Measurements from ENCODE around the gene ZNF253.
"Not testable (repeated sequence)": the region's sequence is repeated elsewhere in the genome, so short reads cannot be mapped to it uniquely, and the experiment has no call there.

ZNF253 gene

GRCh38 chr19:19900139-19900728, 34.6 kb downstream of the ZNF253 start:
- Histone ChIP-seq H3K9ac (ENCODE audit: low read length) (peak overlapping the region; percentile 73; the same call in 1 of the 2 replicates), H2AFZ (ENCODE audit: low read length) (peak overlapping the region; percentile 93), H3K9me2 (replicated peaks; ENCODE audit: insufficient read depth, low read length) (no peaks in the 10 kb centered on the region), H3K4me3 (ENCODE audit: low read length) (peak overlapping the region; percentile 93), H3K36me3 (replicated peaks; ENCODE audit: insufficient read depth, low read length) (no peaks in the 10 kb centered on the region; the same call in 1 of the 2 replicates), H3K79me2 (ENCODE audit: low read length) (peaks cover 36% of the 10 kb centered on the region), H4K20me1 (ENCODE audit: insufficient read depth, low read length) (no peaks in the 10 kb centered on the region), H3F3A (ENCODE audit: insufficient read depth, low read length) (peaks cover 11% of the 10 kb centered on the region), H3K4me1 (ENCODE audit: low read length) (no peaks in the 10 kb centered on the region), H3K27ac (ENCODE audit: low read length) (peak overlapping the region; percentile 72; the same call in 1 of the 2 replicates), H3K27me3 (replicated peaks; ENCODE audit: insufficient read depth, low read length) (no peaks in the 10 kb centered on the region), H3K9me3 (replicated peaks; ENCODE audit: insufficient read depth, low read length) (no peaks in the 10 kb centered on the region), H3K4me2 (ENCODE audit: low read depth, low read length) (peak overlapping the region; percentile 61)
- DNase-seq = no peak
- TF ChIP-seq, protein P1, sequence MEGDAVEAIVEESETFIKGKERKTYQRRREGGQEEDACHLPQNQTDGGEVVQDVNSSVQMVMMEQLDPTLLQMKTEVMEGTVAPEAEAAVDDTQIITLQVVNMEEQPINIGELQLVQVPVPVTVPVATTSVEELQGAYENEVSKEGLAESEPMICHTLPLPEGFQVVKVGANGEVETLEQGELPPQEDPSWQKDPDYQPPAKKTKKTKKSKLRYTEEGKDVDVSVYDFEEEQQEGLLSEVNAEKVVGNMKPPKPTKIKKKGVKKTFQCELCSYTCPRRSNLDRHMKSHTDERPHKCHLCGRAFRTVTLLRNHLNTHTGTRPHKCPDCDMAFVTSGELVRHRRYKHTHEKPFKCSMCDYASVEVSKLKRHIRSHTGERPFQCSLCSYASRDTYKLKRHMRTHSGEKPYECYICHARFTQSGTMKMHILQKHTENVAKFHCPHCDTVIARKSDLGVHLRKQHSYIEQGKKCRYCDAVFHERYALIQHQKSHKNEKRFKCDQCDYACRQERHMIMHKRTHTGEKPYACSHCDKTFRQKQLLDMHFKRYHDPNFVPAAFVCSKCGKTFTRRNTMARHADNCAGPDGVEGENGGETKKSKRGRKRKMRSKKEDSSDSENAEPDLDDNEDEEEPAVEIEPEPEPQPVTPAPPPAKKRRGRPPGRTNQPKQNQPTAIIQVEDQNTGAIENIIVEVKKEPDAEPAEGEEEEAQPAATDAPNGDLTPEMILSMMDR (IDR thresholded peaks at IDR 0.05; ENCODE audit: low read length) = no peak
- TF ChIP-seq EZH2 (optimal IDR thresholded peaks at IDR 0.05; ENCODE audit: low read depth, low read length) = no peak
- no peak for TF ChIP-seq EZH2phosphoT487 (IDR thresholded peaks at IDR 0.05; ENCODE audit: low read length)

DNA sequence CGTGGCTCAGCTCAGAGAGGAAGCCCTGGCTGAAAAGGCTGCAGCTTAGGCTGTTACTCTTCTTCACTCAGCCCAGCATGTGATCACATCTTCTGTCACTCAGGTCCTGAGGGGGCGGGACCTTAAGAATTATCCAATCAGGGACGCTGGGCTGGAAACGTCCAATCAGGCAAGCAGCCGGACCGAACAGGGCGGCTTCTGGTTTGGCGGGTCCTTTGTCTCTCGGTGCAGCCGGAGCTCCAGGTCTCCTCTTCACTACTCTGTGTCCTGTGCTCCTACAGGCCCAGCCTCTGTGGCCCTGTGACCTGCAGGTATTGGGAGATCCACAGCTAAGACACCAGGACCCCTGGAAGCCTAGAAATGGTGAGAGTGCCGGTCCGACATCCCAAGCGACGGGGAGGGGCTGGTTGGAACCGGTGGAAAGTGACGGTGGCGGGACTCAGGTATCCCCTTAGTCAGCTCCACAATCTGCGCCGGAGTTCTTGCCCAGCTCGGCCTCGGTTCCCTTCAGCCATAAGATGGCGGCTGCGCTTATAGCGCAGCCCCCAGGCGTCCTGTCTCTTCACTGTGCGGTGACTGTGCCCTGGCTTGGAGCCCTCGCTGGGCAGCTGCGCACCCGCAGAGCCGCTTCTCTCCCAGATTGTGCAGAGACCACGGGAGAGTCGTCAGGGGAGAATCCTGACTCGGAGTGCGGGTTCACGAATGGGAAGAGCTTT, 35.2 kb downstream of the ZNF253 start, which contains the start of gene ZNF93:
ZNF93 (plus strand) TSS at position 218 of the 716 bp plus-strand sequence; CDS start at position 361, 143 bp downstream.
- Histone ChIP-seq H2AFZ (ENCODE audit: low read length) (peak within 1 kb of the TSS; percentile 93), H3K36me3 (replicated peaks; ENCODE audit: insufficient read depth, low read length) (no peaks in the 10 kb centered on the region; the same call in 1 of the 2 replicates), H3K4me2 (ENCODE audit: low read depth, low read length) (peak within 1 kb of the TSS; percentile 61), H3K4me1 (ENCODE audit: low read length) (no peaks in the 10 kb centered on the region), H4K20me1 (ENCODE audit: insufficient read depth, low read length) (no peaks in the 10 kb centered on the region), H3K9me3 (replicated peaks; ENCODE audit: insufficient read depth, low read length) (no peaks in the 10 kb centered on the region), H3K4me3 (ENCODE audit: low read length) (peak within 1 kb of the TSS; percentile 93), H3F3A (ENCODE audit: insufficient read depth, low read length) (peaks cover 11% of the 10 kb centered on the region), H3K27ac (ENCODE audit: low read length) (peak within 1 kb of the TSS; percentile 72; the same call in 1 of the 2 replicates), H3K9me2 (replicated peaks; ENCODE audit: insufficient read depth, low read length) (no peaks in the 10 kb centered on the region), H3K9ac (ENCODE audit: low read length) (peak within 1 kb of the TSS; percentile 73; the same call in 1 of the 2 replicates), H3K79me2 (ENCODE audit: low read length) (peaks cover 41% of the 10 kb centered on the region), H3K27me3 (replicated peaks; ENCODE audit: insufficient read depth, low read length) (no peaks in the 10 kb centered on the region)
- DNase-seq = peak; percentile 98
- TF ChIP-seq, protein P1 (IDR thresholded peaks at IDR 0.05; ENCODE audit: low read length) = no peak
- TF ChIP-seq EZH2phosphoT487 (IDR thresholded peaks at IDR 0.05; ENCODE audit: low read length) (no peak), EZH2 (optimal IDR thresholded peaks at IDR 0.05; ENCODE audit: low read depth, low read length) (no peak)

- H3K4me2 ChIP-seq (ENCODE audit: low read depth, low read length); H2AFZ ChIP-seq (ENCODE audit: low read length); H3K4me3 ChIP-seq (ENCODE audit: low read length); H3K27me3 ChIP-seq (replicated peaks; ENCODE audit: insufficient read depth, low read length); DNase-seq; H3K27ac ChIP-seq (ENCODE audit: low read length); H3F3A ChIP-seq (ENCODE audit: insufficient read depth, low read length); H3K36me3 ChIP-seq (replicated peaks; ENCODE audit: insufficient read depth, low read length); H3K9ac ChIP-seq (ENCODE audit: low read length); H3K9me2 ChIP-seq (replicated peaks; ENCODE audit: insufficient read depth, low read length); H3K4me1 ChIP-seq (ENCODE audit: low read length); H3K9me3 ChIP-seq (replicated peaks; ENCODE audit: insufficient read depth, low read length); H4K20me1 ChIP-seq (ENCODE audit: insufficient read depth, low read length): not testable (repeated sequence)
- H3K79me2 ChIP-seq (ENCODE audit: low read length) = peaks cover 57% of the 10 kb centered on the region
Observed at GRCh38 chr19:19907551-19907950, 41.9 kb downstream of the ZNF253 start.
